Naive B cell (primary cell): ENCODE measurements around the gene USE1. TPM values are rescaled to one million over a fixed set of nuclear protein-coding genes. Genes with fewer than 3 reads are reported as not detected.
A peak's percentile ranks its signal among the peaks of the same experiment; 100 is the strongest.

Source experiments
- ATAC-seq, 2 donors: fragments of 150-1000 bp; cut with Tn5 transposase; 2 replicates each; pipeline ENCODE4 v1.10.0; 2021; ENCODE audit warnings: low read depth in 2 of 2, mild to moderate bottlenecking in 2 of 2, moderate library complexity in 2 of 2
- DNase-seq: peaks from one replicate; pipeline ENCODE4 v3.0.0; 2022
- H3K27ac Mint-ChIP-seq, 6 donors: one replicate each; pipeline ENCODE4 v1.8.0; 2020 to 2022; ENCODE audit warnings: mild to moderate bottlenecking in 6 of 6, mixed read lengths in 6 of 6, moderate library complexity in 5 of 6, inconsistent platforms in 2 of 6
- H3K27me3 Mint-ChIP-seq, 3 donors: one replicate each; pipeline ENCODE4 v1.8.0; 2021 to 2022; ENCODE audit warnings: mixed read lengths in 3 of 3, mild to moderate bottlenecking in 1 of 3
- H3K36me3 Mint-ChIP-seq, 2 donors: one replicate each; pipeline ENCODE4 v1.8.0; 2020 to 2022; ENCODE audit warnings: mixed read lengths in 2 of 2, inconsistent platforms in 1 of 2, mild to moderate bottlenecking in 1 of 2
- H3K4me1 Mint-ChIP-seq, 3 donors: one replicate each; pipeline ENCODE4 v1.8.0; 2020 to 2022; ENCODE audit warnings: mixed read lengths in 3 of 3, inconsistent platforms in 1 of 3, mild to moderate bottlenecking in 1 of 3, moderate library complexity in 1 of 3
- H3K4me3 Mint-ChIP-seq, 8 donors: one replicate each; pipeline ENCODE4 v1.8.0; 2020 to 2022; ENCODE audit warnings: mild to moderate bottlenecking in 8 of 8, mixed read lengths in 8 of 8, moderate library complexity in 8 of 8, inconsistent platforms in 2 of 8
- H3K9me3 Mint-ChIP-seq, 7 donors: one replicate each; pipeline ENCODE4 v1.8.0; 2020 to 2022; ENCODE audit warnings: mixed read lengths in 7 of 7, mild to moderate bottlenecking in 5 of 7, inconsistent platforms in 2 of 7, moderate library complexity in 1 of 7
- polyA plus RNA-seq, 6 donors: library from polyadenylated mRNA; unstranded; fragments of 300-500 nt; fragmentation: Illumina TruSeq; gene quantifications; one replicate each; pipeline ENCODE4 v1.2.3, GENCODE V29; 2021; ENCODE audit warnings: low read depth in 6 of 6

Gene USE1
- polyA plus RNA-seq, 6 donors from 2014 or later = 46.2 to 70.0 (median 58.7) TPM

DNA sequence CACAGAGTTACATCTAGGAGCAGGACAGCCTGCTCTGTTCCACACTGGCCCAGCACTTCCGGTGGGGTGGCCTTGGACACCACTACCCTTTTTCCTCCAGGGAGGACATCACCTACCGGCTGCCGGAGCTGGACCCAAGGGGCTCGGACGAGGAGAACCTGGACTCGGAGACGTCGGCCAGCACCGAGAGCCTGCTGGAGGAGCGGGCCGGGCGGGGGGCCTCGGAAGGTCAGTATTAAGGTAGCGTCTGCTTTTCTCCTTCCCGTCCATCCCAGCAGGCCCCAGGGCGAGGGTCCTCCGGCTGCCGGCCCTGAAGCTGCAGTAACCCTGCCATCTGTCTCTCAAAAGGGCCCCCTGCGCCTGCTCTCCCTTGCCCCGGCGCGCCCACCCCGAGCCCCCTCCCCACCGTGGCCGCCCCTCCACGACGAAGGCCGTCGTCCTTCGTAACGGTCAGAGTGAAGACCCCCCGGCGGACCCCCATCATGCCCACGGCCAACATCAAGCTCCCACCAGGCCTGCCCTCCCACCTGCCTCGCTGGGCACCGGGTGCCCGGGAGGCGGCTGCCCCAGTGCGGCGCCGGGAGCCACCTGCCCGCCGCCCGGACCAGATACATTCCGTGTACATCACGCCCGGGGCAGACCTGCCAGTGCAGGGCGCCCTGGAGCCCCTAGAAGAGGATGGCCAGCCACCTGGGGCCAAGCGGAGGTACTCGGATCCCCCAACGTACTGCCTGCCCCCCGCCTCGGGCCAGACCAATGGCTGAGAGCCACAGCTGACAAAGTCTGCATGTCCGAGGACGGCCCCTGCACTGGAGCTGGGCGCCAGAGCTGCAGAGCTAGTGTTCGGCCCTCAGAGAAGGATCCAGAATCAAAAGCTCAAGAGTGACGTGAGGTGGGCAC lies 3.4 kb upstream of the USE1 start:
- DNase-seq = no peak
- ATAC-seq = no peak
- no peaks in the 10 kb centered on the region for H3K9me3 Mint-ChIP-seq
- H3K27ac Mint-ChIP-seq = no peak overlapping the region
- peaks cover 16 to 30% (median 19%) of the 10 kb centered on the region in 3 donors for H3K4me1 Mint-ChIP-seq
- H3K4me3 Mint-ChIP-seq = no peak overlapping the region
- H3K27me3 Mint-ChIP-seq = no peaks in the 10 kb centered on the region
- peaks cover 9 to 19% of the 10 kb centered on the region in 2 donors for H3K36me3 Mint-ChIP-seq

DNA sequence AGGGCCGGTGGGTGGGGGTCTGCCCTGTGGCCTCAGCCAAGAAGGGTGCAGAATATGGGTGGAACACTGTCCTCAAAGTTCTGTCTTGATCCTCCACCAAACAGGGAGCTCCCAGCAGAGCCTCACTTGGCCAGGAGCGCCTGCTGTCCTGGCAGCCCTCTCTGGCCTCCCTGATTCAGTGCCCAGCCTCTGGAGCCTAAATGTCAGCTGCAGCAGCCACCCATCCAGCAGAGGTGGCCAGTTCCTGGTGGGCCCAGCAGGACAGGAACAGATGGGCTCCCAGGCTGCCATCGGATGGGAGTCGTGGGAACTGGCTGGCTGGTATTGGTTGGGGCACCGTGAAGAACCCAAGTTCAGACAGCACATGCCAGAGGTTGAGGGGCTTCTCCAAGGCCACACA lies 1.8 kb upstream of the USE1 start:
- DNase-seq = no peak
- Mint-ChIP-seq H3K27ac (peak overlapping the region in 1 of 6 donors; percentile 87), H3K4me3 (peak overlapping the region in 4 of 8 donors; percentile 10 to 76 (median 32)), H3K27me3 (no peaks in the 10 kb centered on the region), H3K4me1 (peaks cover 16 to 30% (median 19%) of the 10 kb centered on the region in 3 donors), H3K36me3 (peaks cover 5 to 17% of the 10 kb centered on the region in 2 donors), H3K9me3 (no peaks in the 10 kb centered on the region)
- no peak for ATAC-seq

DNA sequence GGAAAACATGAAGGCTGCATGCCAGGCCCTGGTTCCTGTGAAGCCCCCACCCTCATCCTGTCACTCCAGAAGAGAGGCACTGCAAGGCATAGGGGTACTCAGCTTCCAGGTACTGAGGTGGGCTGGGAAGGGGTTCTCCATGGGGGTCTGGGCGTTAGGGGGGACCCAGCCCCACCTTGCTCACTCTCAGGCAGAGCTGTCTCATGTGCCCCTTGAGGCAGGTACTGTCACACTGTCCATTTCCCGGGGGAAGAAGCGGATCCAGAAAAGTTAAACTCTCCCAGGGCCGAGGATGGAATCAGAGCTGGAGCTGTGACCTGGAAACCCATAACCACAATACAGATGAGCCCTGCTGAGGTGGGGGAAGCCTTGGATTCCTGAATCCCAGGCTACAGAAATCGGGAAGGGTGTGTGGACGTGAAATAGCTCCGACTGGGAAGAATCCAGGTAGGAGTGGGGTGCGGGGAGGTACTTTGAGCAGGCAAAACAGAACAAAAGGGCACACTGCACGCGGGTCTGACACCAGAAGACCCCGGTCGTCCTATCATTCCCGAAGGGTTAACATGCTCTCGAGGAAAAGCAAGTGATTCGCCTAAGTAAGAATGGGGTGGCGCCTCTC lies 540 bp upstream of the USE1 start:
- H3K4me1 Mint-ChIP-seq = peaks cover 11 to 28% (median 13%) of the 10 kb centered on the region in 3 donors
- H3K27me3 Mint-ChIP-seq = no peaks in the 10 kb centered on the region
- peaks cover 8 to 18% of the 10 kb centered on the region in 2 donors for H3K36me3 Mint-ChIP-seq
- H3K9me3 Mint-ChIP-seq = peaks cover 0 to 2% (median 0%) of the 10 kb centered on the region in 7 donors
- H3K4me3 Mint-ChIP-seq = peak overlapping the region; percentile 82 to 98 (median 92)
- no peak for DNase-seq
- ATAC-seq = no peak
- peak overlapping the region; percentile 95 to 99 (median 98) for H3K27ac Mint-ChIP-seq

DNA sequence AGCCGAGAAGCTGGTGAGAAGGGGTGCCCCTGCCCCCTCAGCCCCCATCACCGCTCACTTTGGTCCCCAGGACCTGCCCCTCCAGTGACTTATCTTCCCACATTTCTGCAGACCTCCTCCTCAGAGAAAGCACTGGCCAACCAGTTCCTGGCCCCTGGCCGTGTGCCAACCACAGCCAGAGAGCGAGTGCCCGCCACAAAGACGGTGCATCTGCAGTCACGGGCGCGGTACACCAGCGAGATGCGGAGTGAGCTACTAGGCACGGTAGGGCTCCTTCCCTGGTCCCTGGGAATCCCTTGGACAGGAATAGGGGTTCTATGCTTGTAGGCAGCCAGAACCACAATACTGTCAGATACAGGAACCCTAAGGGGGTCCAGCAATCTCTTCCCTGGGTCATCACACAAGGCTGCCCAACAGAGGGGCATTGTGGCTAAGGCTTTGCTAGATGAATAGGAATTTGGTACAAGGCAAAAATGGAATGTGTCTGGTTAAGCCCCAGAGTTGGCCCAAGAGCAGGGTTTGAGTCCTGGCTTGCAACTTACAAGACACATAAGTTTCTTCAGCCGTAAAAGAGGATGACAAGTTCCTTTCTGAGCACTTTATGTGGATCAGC lies 1.0 kb downstream of the USE1 start:
- DNase-seq (no peak), ATAC-seq (no peak)
- peaks cover 6 to 25% (median 8%) of the 10 kb centered on the region in 3 donors for H3K4me1 Mint-ChIP-seq
- peak overlapping the region in 5 of 6 donors; percentile 38 to 99 (median 83) for H3K27ac Mint-ChIP-seq
- H3K27me3 Mint-ChIP-seq = no peaks in the 10 kb centered on the region
- H3K36me3 Mint-ChIP-seq = peaks cover 8 to 18% of the 10 kb centered on the region in 2 donors
- peaks cover 0 to 2% (median 0%) of the 10 kb centered on the region in 7 donors for H3K9me3 Mint-ChIP-seq
- H3K4me3 Mint-ChIP-seq = peak overlapping the region; percentile 82 to 98 (median 92)

DNA sequence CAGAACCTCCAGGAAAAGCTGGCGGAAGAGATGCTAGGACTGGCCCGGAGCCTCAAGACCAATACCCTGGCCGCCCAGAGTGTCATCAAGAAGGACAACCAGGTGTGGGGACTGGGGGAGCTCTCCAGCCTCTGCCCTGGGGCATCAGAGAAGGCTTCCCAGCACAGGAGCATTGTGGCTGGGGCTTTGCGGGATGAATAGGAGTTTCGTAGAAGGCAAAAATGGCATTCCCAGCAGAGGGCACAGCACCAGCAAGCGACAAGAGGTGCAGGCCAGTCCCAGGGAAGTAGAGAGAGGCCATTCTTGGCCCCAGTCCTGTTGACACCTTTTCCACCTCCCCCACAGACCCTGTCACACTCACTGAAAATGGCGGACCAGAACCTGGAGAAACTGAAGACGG lies 4.1 kb downstream of the USE1 start:
- Mint-ChIP-seq H3K36me3 (peaks cover 8 to 18% of the 10 kb centered on the region in 2 donors), H3K27ac (no peak overlapping the region), H3K9me3 (peaks cover 0 to 2% (median 0%) of the 10 kb centered on the region in 7 donors), H3K4me1 (peaks cover 6 to 20% (median 8%) of the 10 kb centered on the region in 3 donors), H3K27me3 (no peaks in the 10 kb centered on the region), H3K4me3 (peak overlapping the region in 1 of 8 donors; percentile 30)
- DNase-seq = no peak
- ATAC-seq = no peak

DNA sequence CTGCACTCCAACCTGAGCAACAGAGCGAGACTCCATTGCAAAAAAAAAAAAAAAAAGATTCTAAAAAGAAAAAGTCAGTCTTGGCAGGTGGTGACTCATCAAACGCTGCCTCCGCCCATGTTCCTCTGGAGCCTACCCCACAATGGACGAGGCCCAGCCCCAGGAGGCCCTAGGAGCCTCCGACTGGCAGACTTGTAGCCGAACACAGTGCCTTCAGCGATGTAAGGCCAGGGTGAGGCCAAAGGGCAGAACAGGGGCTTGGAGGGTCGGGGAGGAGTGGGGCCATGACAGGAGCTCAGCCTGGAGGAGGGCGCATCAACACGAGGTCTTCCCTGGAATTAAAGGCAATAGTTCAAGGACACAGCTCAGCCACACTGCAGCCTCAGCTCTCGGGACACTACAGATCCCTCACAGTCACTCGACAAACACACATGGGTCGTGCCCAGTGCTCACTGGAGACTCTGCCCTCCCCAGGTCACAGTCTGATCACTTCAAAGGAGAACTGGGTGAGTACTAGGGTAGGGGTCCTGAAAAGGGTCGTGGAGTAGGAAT lies 5.1 kb downstream of the USE1 start:
- DNase-seq = no peak
- Mint-ChIP-seq H3K4me1 (peaks cover under 1 to 11% (median 5%) of the 10 kb centered on the region in 3 donors), H3K36me3 (peaks cover 8 to 18% of the 10 kb centered on the region in 2 donors), H3K27me3 (no peaks in the 10 kb centered on the region), H3K9me3 (peaks cover 0 to 2% (median 0%) of the 10 kb centered on the region in 7 donors), H3K27ac (peak overlapping the region in 1 of 6 donors; percentile 57), H3K4me3 (peak overlapping the region in 1 of 8 donors; percentile 29)
- no peak for ATAC-seq

DNA sequence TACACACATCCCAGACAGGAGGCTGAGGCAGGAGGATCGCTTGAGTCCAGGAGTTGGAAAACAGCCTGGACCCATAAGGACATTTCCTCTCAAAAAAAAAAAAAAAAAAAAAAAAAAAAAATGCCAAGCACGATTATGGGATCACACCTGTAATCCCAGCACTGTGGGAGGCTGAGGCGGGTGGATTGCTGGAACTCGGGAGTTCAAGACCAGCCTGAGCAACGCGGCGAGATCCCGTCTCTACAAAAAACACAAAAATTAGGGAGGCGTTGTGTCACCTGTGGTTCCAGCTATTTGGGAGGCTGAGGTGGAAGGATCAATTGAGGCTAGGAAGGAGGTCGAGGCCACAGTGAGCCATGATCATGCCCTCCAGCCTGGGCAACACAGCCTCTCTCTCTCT lies 9.9 kb downstream of the USE1 start:
- DNase-seq (no peak), ATAC-seq (no peak)
- Mint-ChIP-seq H3K4me1 (peaks cover 5 to 25% (median 15%) of the 10 kb centered on the region in 3 donors), H3K27me3 (no peaks in the 10 kb centered on the region), H3K9me3 (no peaks in the 10 kb centered on the region), H3K27ac (no peak overlapping the region), H3K36me3 (no peaks in the 10 kb centered on the region), H3K4me3 (peak overlapping the region in 6 of 8 donors; percentile 43 to 96 (median 82))

DNA sequence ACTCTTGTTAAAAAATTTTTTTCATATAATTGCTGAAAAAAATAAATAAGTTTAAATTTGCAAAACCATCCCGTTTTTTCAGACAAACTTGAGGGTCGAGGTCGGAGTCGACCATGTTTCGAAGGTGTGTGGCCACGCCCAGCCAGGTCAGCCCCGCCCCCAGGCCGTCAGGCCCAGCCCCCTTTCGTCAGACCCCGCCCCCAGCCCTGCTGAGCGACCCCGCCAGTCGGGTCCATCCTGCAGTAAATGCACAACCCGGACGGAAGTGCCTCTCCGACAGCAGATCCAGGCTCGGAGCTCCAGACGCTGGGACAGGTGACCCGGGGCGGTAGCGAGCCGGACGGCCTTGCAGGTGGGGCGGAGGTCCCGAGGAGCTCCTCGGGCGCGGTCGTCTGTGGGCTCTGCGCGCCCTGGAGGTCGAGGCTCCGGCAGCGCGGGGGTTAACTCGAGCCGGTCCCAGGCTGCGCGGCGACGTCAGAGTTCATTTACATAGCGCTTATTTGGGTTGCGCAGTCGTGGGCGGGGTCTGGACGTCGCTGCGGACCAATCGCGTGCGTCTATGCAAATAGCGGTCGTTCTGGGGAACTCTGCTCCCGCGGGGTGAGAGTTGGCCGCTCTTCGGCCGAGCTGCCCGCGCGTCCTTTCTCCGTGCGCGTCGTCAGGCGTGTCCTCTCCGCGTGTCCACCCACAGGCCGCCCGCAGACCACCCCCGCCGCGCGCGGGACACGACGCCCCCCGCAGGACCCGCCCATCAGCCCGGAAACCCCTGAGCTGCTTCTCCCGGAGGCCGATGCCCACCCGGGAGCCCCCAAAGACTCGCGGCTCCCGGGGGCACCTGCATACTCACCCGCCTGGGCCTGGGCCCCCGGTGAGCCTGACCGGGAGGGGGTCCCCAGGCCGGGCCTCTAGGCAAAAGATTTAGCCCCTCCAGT lies 11.1 kb downstream of the USE1 start, which contains the start of gene OCEL1:
Gene OCEL1, plus strand, starts transcription at position 225 of the 932 bp plus-strand sequence. Its CDS starts 22 bp downstream, at position 247.
- Mint-ChIP-seq H3K9me3 (no peaks in the 10 kb centered on the region), H3K27me3 (no peaks in the 10 kb centered on the region), H3K27ac (peak within 1 kb of the TSS; percentile 88 to 99 (median 97))

DNA sequence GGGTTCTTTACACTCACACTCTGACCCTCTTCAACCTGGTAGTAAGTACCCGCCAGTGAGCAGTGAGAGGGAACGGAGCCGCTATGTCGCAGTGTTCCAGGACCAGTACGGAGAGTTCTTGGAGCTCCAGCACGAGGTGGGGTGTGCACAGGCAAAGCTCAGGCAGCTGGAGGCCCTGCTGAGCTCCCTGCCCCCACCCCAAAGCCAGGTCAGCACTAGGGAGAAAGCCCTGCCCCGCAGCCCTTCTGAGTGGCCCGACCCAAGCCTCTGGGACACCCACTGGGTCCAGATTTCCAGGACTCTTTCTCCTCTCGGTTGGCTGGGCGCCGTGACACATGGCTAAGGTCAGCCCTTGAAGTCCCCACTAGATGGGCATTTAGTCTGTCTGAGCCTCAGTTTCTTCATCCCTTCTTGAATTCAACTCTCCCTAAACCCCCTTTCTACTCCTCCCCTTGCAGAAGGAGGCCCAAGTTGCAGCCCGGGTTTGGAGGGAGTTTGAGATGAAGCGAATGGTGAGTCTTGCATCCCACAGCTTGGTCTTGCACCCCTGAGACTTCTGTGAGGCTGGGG lies 12.7 kb downstream of the USE1 start:
- Mint-ChIP-seq H3K4me1 (peaks cover 5 to 25% (median 15%) of the 10 kb centered on the region in 3 donors), H3K4me3 (peak overlapping the region in 6 of 8 donors; percentile 5 to 96 (median 68)), H3K36me3 (no peaks in the 10 kb centered on the region), H3K27ac (no peak overlapping the region), H3K9me3 (no peaks in the 10 kb centered on the region), H3K27me3 (no peaks in the 10 kb centered on the region)
- DNase-seq = no peak
- no peak for ATAC-seq

More for the DNA sequence above, 11.1 kb downstream of the USE1 start, which contains the start of gene OCEL1:
- peaks cover 5 to 25% (median 15%) of the 10 kb centered on the region in 3 donors for H3K4me1 Mint-ChIP-seq
- peak within 1 kb of the TSS; percentile 85 to 99 (median 95) for H3K4me3 Mint-ChIP-seq
- DNase-seq (peak; percentile 97), ATAC-seq (peak; percentile 87 to 89)
- H3K36me3 Mint-ChIP-seq = no peaks in the 10 kb centered on the region

DNA sequence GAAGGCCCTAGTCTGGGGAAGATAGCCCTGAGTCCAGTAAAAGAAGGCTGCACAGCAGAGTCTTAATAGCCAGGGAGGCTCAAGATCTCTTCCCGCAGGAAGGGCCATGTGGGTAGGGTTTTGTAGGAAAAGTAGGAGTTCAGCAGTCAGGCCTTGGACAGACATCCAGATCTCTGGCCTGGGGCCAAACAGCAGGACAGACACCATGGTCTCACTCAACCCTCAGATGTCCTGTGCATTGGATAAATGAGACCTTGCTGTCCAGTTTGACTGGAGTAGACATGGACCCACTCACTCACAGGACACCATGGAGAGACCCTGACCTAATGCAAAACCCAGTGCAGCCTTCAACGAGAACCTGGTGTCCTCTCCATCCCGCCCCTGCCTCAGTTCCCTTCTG lies 14.7 kb downstream of the USE1 start:
- H3K27ac Mint-ChIP-seq = no peak overlapping the region
- DNase-seq = no peak
- ATAC-seq = no peak
- H3K27me3 Mint-ChIP-seq = no peaks in the 10 kb centered on the region
- peak overlapping the region in 2 of 8 donors; percentile 22 to 38 for H3K4me3 Mint-ChIP-seq
- H3K36me3 Mint-ChIP-seq = no peaks in the 10 kb centered on the region
- H3K9me3 Mint-ChIP-seq = no peaks in the 10 kb centered on the region
- H3K4me1 Mint-ChIP-seq = peaks cover 7 to 32% (median 19%) of the 10 kb centered on the region in 3 donors

DNA sequence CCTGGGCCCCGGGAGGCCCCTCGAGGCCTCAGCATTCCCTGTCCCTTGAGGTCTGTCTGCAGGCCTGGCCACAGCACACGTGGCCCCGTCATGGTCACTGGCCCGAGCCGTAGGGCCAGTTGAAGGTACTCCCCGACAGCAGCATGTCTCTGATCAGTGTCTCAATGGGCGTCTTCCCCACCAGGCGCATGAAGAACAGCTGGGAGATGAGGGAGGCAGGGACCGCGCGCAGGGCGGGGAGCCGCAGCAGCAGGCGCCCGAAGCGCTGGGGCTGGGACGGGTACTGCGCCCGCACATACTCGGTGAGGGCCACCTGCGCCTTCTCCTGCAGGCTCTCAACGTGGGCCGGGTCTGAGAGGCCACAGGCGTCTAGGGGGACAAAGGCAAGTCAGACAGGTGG lies 17.1 kb downstream of the USE1 start:
- Mint-ChIP-seq H3K4me3 (peak overlapping the region in 1 of 8 donors; percentile 58), H3K4me1 (peaks cover 3 to 24% (median 8%) of the 10 kb centered on the region in 3 donors), H3K9me3 (no peaks in the 10 kb centered on the region), H3K27ac (no peak overlapping the region), H3K27me3 (no peaks in the 10 kb centered on the region), H3K36me3 (no peaks in the 10 kb centered on the region)
- no peak for DNase-seq
- ATAC-seq = no peak

DNA sequence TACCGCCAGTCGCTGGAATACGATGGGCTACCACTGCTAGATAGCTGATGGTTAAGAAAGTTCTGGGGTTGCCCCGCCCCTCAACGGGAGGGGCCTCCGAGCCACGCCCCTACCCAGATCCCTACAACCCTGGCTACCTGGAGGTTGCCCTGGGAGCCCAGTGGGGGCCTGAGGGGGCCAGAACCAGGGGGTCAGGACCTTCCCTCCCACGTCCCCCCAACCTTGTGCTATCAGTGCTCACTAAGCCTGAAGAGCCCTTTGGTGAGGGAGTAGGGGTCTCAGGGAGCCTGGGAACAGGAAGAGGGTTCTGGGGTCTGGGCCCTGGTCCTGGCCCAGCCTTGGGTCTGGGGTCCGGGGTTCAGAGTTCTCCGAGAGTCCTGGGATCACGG lies 19.7 kb downstream of the USE1 start:
- peaks cover 3 to 11% (median 6%) of the 10 kb centered on the region in 3 donors for H3K4me1 Mint-ChIP-seq
- no peaks in the 10 kb centered on the region for H3K27me3 Mint-ChIP-seq
- no peaks in the 10 kb centered on the region for H3K9me3 Mint-ChIP-seq
- H3K36me3 Mint-ChIP-seq = no peaks in the 10 kb centered on the region
- ATAC-seq (peak; percentile 57 to 65), DNase-seq (peak; percentile 45)
- peak overlapping the region; percentile 71 to 88 (median 79) for H3K4me3 Mint-ChIP-seq
- H3K27ac Mint-ChIP-seq = no peak overlapping the region
